HEK293T (cell line): ENCODE measurements around the gene SPATA20.

Source experiments
- ARNT ChIP-seq: fragments of 450-650 bp; IDR thresholded peaks from 2 replicates; pipeline ENCODE4 v1.6.1; 2017; ENCODE audit warnings: mild to moderate bottlenecking
- FOXA1 ChIP-seq: fragments of 450-650 bp; IDR thresholded peaks from 2 replicates; pipeline ENCODE4 v1.6.1; 2016; ENCODE audit warnings: mild to moderate bottlenecking
- FOXK2 ChIP-seq: fragments of 450-650 bp; IDR thresholded peaks from 2 replicates; pipeline ENCODE4 v1.6.1; 2016; ENCODE audit warnings: mild to moderate bottlenecking
- FOXM1 ChIP-seq: fragments of 450-650 bp; IDR thresholded peaks from 2 replicates; pipeline ENCODE4 v1.6.1; 2017; ENCODE audit warnings: mild to moderate bottlenecking, borderline replicate concordance
- L3MBTL2 ChIP-seq: fragments of 450-650 bp; conservative IDR thresholded peaks from 2 replicates; pipeline ENCODE4 v1.6.1; 2016; ENCODE audit warnings: mild to moderate bottlenecking
- LEF1 ChIP-seq: fragments of 450-650 bp; IDR thresholded peaks from 2 replicates; pipeline ENCODE4 v1.6.1; 2017; ENCODE audit warnings: mild to moderate bottlenecking, borderline replicate concordance
- NFRKB ChIP-seq: fragments of 450-650 bp; IDR thresholded peaks from 2 replicates; pipeline ENCODE4 v1.6.1; 2016; ENCODE audit warnings: mild to moderate bottlenecking, moderate library complexity
- SP1 ChIP-seq: fragments of 450-650 bp; IDR thresholded peaks from 2 replicates; pipeline ENCODE4 v1.6.1; 2017
- SUZ12 ChIP-seq: fragments of 450-650 bp; IDR thresholded peaks from 2 replicates; pipeline ENCODE4 v1.6.1; 2016; ENCODE audit warnings: mild to moderate bottlenecking
- TARDBP ChIP-seq: fragments of 450-650 bp; IDR thresholded peaks from 2 replicates; pipeline ENCODE4 v1.6.1; 2016
- ZNF384 ChIP-seq: fragments of 450-650 bp; IDR thresholded peaks from 2 replicates; pipeline ENCODE4 v1.6.1; 2016

GRCh38 chr17:50535407-50535806 lies 11.6 kb upstream of the SPATA20 start:
- no peak for TF ChIP-seq TARDBP
- no peak for TF ChIP-seq SP1
- TF ChIP-seq FOXA1, result no peak
- TF ChIP-seq ARNT, result no peak
- TF ChIP-seq NFRKB, result no peak
- TF ChIP-seq SUZ12, result no peak
- TF ChIP-seq LEF1, result no peak
- no peak for TF ChIP-seq FOXK2
- no peak for TF ChIP-seq ZNF384
- no peak for TF ChIP-seq FOXM1
- no peak for TF ChIP-seq L3MBTL2
